K562 (cell line): Measurements from ENCODE around the gene TMEM129. TPM values are rescaled to one million over a fixed set of nuclear protein-coding genes. Genes with fewer than 3 reads are reported as not detected.

Experiments
- ADNP ChIP-seq: fragments of 200-800 bp; sonication (Bioruptor generic); IDR thresholded peaks from 2 replicates; pipeline ENCODE4 v1.6.1; 2016; ENCODE audit warnings: missing genetic modification characterization, missing compliant biosample characterization
- AFF4 ChIP-seq: sonication (generic); formaldehyde crosslinking; IDR thresholded peaks from 2 replicates; pipeline ENCODE4 v1.8.0; 2023; ENCODE audit warnings: mild to moderate bottlenecking, missing genetic modification reagents
- ATF7 ChIP-seq: fragments of 450-650 bp; IDR thresholded peaks from 2 replicates; pipeline ENCODE4 v1.7.1; 2014; ENCODE audit warnings: mild to moderate bottlenecking, moderate library complexity
- CREM ChIP-seq: IDR thresholded peaks from 2 replicates; pipeline ENCODE4 v1.6.1; 2014; ENCODE audit warnings: antibody characterized with exemption, low read depth
- CXXC5 ChIP-seq: fragments of 250-450 bp; sonication (Bioruptor Pico); IDR thresholded peaks from 2 replicates; pipeline ENCODE4 v1.8.0; 2022; ENCODE audit warnings: inconsistent platforms, mild to moderate bottlenecking, moderate library complexity
- FIP1L1 ChIP-seq: fragments of 200-400 bp; formaldehyde crosslinking; IDR thresholded peaks from 2 replicates; pipeline ENCODE4 v1.6.1; 2018; ENCODE audit warnings: mild to moderate bottlenecking, low read depth, low read length; ENCODE audit not compliant: poor library complexity, severe bottlenecking
- FOXK1 ChIP-seq: sonication (generic); formaldehyde crosslinking; IDR thresholded peaks from 2 replicates; pipeline ENCODE4 v1.8.0; 2022; ENCODE audit warnings: missing genetic modification reagents, mild to moderate bottlenecking, borderline replicate concordance
- GMEB1 ChIP-seq: fragments of 250-450 bp; sonication (Bioruptor Pico); IDR thresholded peaks from 2 replicates; pipeline ENCODE4 v1.4.0; 2020; ENCODE audit warnings: mild to moderate bottlenecking
- HEY1 ChIP-seq: fragments of 250-450 bp; sonication (Bioruptor Pico); IDR thresholded peaks from 2 replicates; pipeline ENCODE4 v1.5.0; 2020; ENCODE audit warnings: mild to moderate bottlenecking, moderate library complexity, borderline replicate concordance
- MECOM ChIP-seq: fragments of 250-450 bp; sonication (Bioruptor Pico); IDR thresholded peaks from 2 replicates; pipeline ENCODE4 v1.8.0; 2022; ENCODE audit warnings: inconsistent platforms
- NFATC3 ChIP-seq: fragments of 450-650 bp; IDR thresholded peaks from 2 replicates; pipeline ENCODE4 v1.6.1; 2017; ENCODE audit warnings: mild to moderate bottlenecking
- RBBP5 ChIP-seq: fragments of 200-600 bp; sonication (generic); IDR thresholded peaks from 2 replicates; pipeline ENCODE4 v1.6.1; 2012; ENCODE audit warnings: borderline replicate concordance, mild to moderate bottlenecking, low read length, control low read depth, inconsistent platforms; ENCODE audit not compliant: insufficient read depth, poor library complexity, severe bottlenecking
- SPI1 ChIP-seq: IDR thresholded peaks from 2 replicates; pipeline ENCODE4 v1.6.1; 2011; ENCODE audit warnings: low read depth, low read length, control low read depth, borderline replicate concordance
- TFE3 ChIP-seq: fragments of 450-650 bp; formaldehyde crosslinking; IDR thresholded peaks from 2 replicates; pipeline ENCODE4 v1.4.0; 2020; ENCODE audit warnings: mild to moderate bottlenecking, mixed read lengths
- ZNF24 ChIP-seq: fragments of 450-650 bp; IDR thresholded peaks from 2 replicates; pipeline ENCODE4 v1.6.1; 2016
- ZNF280B ChIP-seq: fragments of 250-450 bp; sonication (Bioruptor Pico); IDR thresholded peaks from 2 replicates; pipeline ENCODE4 v1.5.1; 2021; ENCODE audit warnings: mild to moderate bottlenecking
- ZNF408 ChIP-seq: fragments of 250-450 bp; sonication (Bioruptor Pico); IDR thresholded peaks from 2 replicates; pipeline ENCODE4 v1.4.0; 2020; ENCODE audit warnings: low read depth, mild to moderate bottlenecking, moderate library complexity
- ZNF655 ChIP-seq: fragments of 250-450 bp; sonication (Bioruptor Pico); IDR thresholded peaks from 2 replicates; pipeline ENCODE4 v1.5.0; 2021
- polyA plus RNA-seq, 8 experiments: library from polyadenylated mRNA; depleted of rRNA in 4 of 8; stranded (reverse) in 5 of 8; unstranded in 3 of 8; fragments of >200 nt; fragmentation: Nextera tagmentation in 2 of 8; fragmentation: Illumina TruSeq in 1 of 8; extraction: Ambion mirVana in 2 of 8; extraction: Trizol in 1 of 8; gene quantifications; 2 replicates each; pipeline versions ENCODE4 v1.2.1 to v1.2.3, GENCODE V29; 2011 to 2014; ENCODE audit warnings: inconsistent platforms in 1 of 8, missing spikeins in 1 of 8
- total RNA-seq, 7 experiments: library from RNA; depleted of rRNA in 6 of 7; stranded (reverse); fragments of >200 nt in 6 of 7; fragmentation: Illumina TruSeq in 2 of 7; extraction: Trizol in 2 of 7; gene quantifications; 2 replicates each; pipeline versions ENCODE4 v1.2.1 to v1.2.3, GENCODE V29; 2011 to 2021; ENCODE audit warnings: low replicate concordance in 1 of 7

Gene TMEM129
- total and polyA plus RNA-seq, 9 of the 15 experiments (the other 6 are each of a cell fraction or from before 2014, with no cell fraction given) = 0.34 to 47.2 (median 18.8) TPM

GRCh38 chr4:1712216-1713002, 8.7 kb downstream of the TMEM129 start, which contains the start of gene SLBP (continued):
- TF ChIP-seq AFF4 (CRISPR knock-in tag) = peak; percentile 90
- TF ChIP-seq ZNF280B (CRISPR knock-in tag) = no peak
- TF ChIP-seq CXXC5 (CRISPR knock-in tag) = peak; percentile 99
- TF ChIP-seq NFATC3 = no peak
- peak; percentile 99 for TF ChIP-seq ATF7
- peak; percentile 98 for TF ChIP-seq FOXK1 (CRISPR knock-in tag)
- TF ChIP-seq GMEB1 (CRISPR knock-in tag) = peak; percentile 77
- peak; percentile 92 for TF ChIP-seq FIP1L1
- TF ChIP-seq HEY1 = no peak
- TF ChIP-seq ZNF24 = peak; percentile 49; the same call in 1 of the 2 replicates
- peak; percentile 91 for TF ChIP-seq CREM
- no peak for TF ChIP-seq MECOM (CRISPR knock-in tag)
- TF ChIP-seq TFE3 (CRISPR knock-in tag) = no peak
- peak; percentile 25; the same call in 1 of the 2 replicates for TF ChIP-seq SPI1
- no peak for TF ChIP-seq RBBP5
- TF ChIP-seq ZNF655 (CRISPR knock-in tag) = no peak
- no peak for TF ChIP-seq ADNP (tag)
- no peak for TF ChIP-seq ZNF408 (CRISPR knock-in tag)
